ENCODE results near the gene PLA2G4D.
"Not testable (repeated sequence)": the region's sequence is repeated elsewhere in the genome, so short reads cannot be mapped to it uniquely, and the experiment has no call there.

The PLA2G4D gene

DNA sequence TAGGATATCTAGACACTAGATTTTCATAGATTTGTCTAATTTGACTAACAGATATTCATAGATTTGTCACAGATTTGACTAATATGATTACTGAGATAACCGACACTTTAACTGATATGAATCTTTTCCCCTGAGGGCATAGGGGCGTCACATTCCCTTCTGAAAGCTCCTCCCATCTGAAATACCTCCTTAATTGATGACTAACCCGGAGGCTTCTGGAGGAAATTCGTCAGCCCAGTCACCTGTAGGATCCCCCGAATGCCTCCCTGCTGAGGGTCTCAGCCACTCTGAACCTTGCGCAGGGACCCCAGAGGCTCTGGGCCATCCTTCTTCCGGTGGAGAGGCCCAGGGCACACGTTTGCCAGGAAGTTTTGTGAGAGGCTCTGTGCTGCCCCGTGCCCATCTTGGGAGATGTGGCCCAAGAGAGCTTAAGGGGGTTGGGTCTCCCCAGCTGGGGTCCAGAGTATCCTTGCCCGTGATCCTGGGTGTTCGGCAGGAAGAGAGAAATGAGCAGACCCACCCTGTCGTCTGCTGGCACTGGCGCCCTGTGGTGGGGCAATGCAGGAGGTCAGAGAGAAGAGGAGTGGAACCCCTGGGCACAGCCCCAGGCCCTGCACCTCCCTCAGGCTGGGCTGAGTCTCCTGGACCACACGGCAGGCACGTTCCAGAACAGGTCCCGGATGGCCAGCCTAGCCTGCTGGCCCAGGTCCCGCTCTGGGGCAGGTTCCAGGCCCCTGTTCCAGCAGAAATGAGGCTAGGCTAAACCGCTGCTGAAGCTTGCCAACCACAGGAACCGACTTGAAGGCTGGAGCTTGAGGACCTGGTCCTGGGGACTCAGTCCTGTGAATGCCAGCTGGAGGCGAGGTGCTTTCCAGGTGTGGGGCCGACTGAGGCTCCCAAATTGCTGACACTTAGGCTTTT lies 1.7 kb downstream of the PLA2G4D start:
- DNase-seq (ENCODE audit: low read depth in 1 of 2, low spot score in 1 of 2), result no peak

DNA sequence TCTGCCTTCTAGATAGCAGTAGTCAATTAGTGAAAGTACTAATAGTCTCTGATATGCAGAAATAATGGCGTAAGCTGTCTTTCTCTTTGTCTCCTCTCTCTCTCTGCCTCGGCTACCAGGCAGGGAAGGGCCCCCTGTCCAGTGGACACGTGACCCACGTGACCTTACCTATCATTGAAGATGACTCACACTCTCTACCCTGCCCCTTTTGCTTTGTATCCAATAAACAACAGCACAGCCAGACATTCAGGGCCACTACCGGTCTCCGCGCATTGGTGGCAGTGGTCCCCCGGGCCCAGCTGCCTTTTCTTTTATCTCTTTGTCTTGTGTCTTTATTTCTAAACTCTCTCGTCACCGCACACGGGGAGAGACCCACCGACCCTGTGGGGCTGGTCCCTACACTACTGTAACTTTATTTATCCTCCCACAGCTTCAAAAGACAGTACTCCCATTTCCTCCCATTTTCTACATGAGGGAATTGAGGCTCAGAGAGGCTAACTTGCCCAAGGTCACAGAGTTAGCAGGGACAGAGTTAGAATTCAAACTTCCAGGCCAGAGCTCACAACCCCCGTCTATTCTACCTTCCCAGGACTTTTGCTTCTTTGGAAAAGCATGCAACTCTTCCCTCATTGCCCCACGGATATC lies 2.5 kb downstream of the PLA2G4D start:
- DNase-seq (ENCODE audit: low read depth in 1 of 2, low spot score in 1 of 2), result not testable (repeated sequence)

DNA sequence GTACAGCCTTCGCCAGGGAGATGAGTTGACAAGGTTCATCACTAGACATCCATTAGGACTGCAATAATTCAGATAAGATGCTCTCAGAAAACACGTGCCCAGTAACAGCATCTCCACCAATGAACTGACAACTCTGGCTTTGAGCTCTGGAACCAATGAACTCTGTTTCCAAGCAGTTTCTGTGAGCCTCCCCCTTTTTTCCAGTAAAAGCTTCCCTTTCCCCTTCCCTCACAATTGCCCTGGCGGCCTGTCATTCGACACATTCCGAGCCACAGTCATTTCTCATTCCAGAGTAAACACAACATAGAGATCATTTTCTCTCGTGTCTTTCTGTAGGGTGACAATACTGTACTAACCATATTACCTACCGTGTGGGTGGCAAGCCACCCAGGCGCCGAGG lies 3.6 kb downstream of the PLA2G4D start:
- no peak for DNase-seq (ENCODE audit: low read depth in 1 of 2, low spot score in 1 of 2)

DNA sequence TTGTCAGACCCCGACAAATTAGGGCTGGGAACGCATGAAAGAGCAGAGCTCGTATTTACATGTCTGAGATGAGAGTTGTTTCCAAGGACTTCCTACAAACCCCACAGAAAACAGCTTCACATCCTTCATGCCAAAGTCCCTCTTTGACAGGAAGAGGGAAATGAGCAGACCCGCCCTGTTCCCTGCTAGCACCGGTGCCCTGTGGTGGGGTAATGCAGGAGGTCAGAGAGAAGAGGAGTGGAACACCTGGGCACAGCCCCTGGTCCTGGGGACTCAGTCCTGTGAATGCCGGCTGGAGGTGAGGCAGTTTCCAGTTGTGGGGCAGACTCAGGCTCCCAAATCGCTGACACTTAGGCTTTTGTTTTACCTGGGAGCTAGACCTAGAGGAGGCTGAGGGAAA lies 4.0 kb downstream of the PLA2G4D start:
- DNase-seq (ENCODE audit: low read depth in 1 of 2, low spot score in 1 of 2), result no peak

DNA sequence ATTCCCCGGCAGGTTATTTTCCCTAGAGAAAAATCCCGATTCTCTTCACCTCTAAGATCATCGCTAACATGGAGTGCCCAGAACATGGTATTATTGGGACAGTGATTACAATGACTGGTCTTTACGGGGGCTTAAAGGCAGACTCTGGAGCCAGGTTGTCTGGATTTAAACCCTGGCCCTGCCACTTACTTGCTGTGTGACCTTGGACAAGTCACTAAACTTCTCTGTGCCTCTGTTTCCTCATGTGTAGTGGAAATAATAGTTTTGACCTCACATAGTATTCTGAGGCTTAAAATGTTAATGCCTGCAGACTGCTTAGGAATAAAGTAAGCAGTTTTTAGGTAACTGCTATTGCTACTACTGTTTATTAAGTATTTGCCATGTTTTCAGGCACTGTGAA lies 4.4 kb downstream of the PLA2G4D start:
- DNase-seq (ENCODE audit: low read depth in 1 of 2, low spot score in 1 of 2), result no peak

DNA sequence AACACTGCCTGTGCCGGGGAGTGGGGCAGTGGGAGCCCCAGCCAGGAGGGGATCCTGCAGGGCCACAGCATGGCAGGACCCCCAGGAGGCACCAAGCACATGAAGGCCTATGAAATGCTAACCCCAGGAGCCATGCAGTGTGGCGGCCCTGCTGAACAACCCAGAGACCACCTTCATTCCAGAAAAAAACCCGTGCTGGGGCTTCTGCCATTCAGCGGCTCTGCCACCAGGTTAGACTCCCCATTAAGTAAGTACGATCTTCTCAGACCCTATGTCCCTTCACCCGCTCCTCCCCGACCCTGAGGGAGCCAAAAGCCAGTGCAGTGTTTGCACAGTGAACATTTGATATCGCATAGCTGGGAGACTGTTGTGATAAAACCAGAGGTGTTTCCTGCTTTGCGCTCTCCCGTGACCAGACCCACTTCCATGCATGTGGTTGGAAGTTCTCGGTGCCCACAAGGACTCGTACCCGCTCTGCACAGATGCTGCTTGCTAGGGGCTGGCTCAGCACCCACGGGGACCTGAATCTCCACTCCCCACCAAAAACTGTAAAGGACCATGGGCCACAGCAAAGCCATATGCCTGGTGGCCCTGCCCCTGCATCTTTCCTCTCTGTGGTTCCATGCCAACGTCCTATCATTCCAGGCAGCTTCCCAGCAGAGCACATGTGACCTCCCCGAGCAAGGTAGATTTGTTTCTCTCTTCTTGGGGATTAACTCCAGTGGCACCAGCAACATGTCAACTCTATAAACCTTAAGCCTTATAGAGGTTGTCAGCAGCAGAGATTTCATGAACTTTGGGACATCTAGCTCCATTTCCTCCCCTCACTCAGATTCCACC lies 5.3 kb downstream of the PLA2G4D start:
- DNase-seq (ENCODE audit: low read depth in 1 of 2, low spot score in 1 of 2), result no peak

DNA sequence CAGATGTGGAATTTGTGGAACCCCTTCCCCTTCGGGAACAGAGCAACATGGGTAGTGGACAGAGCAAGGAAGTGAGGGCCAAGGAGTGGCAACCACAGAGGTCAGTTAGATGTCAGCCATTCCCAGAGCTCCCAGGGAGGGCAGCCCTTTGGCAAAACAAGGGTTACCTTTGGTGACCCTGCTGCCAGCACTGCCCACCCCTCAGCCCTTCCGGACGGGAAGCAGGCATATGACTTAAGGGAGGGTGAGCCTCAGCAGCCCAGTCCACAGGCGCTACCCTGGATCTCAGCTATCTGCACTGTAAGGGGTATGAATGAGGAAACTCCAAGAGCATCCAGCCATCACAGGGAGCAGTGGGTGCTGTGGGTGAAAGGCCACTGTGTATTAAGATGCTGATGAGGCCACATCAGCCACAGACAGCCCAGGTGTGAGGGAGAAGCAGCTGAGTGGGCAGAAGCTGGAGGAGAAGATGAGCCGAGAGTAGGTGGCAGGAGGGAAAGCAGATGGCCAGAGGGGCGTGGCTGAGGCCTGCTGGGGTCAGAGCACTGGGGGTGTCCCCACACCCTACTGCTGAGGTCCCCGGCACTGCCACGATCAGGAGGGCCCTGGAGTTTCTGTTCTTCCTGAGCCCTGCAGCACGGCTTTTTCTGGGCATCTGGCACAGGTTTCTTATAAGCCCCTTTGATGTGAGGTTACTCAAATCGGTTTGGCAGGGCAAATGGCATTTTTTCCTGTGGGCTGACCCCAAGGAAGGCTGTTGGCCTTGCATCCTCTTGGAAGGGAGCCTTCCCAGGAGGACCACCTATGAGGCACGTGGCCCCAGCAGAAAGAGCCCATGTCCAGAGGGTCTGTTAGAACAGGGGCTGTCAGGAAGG lies 6.2 kb downstream of the PLA2G4D start:
- no peak for DNase-seq (ENCODE audit: low read depth in 1 of 2, low spot score in 1 of 2)

DNA sequence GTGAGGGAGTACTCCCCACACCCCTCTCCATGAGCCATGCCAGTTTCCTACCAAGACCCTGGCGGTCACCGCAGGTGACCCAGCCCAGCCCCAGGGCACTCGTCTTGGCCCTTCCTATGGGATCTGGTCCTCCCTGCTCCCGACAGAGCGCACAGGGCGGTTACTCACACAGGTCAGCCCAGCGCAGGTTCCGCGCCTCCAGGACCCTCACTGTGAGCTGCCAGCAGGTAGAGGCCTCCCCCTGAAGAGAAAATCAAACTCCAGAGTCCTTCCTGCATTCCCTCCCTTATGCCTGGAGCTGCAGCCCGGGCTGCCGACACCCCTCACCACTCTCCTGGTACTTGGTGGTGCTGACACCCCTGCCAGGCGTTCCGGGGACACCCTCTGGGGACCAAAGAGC lies 6.9 kb downstream of the PLA2G4D start:
- no peak for DNase-seq (ENCODE audit: low read depth in 1 of 2, low spot score in 1 of 2)

DNA sequence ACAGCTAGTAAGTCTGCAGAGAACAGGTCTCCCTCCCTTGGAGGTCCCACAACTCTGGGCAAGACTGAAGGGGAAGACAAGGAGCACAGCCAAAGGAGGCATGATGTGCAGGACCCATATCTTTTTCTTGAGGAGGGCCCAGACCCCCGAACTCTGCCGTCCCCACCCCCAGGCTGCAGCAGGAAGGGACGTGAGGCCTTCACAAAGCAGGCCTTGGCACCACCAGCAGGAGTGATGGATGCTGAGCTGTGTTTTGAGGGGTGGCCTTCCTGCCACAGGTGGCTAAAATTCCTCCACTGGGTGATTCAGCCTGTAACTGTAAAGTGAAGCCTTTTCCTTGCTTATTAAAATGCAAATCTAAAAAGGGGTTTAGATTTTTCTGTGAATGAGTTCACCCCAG lies 8.6 kb downstream of the PLA2G4D start:
- DNase-seq (ENCODE audit: low read depth in 1 of 2, low spot score in 1 of 2), result no peak

DNA sequence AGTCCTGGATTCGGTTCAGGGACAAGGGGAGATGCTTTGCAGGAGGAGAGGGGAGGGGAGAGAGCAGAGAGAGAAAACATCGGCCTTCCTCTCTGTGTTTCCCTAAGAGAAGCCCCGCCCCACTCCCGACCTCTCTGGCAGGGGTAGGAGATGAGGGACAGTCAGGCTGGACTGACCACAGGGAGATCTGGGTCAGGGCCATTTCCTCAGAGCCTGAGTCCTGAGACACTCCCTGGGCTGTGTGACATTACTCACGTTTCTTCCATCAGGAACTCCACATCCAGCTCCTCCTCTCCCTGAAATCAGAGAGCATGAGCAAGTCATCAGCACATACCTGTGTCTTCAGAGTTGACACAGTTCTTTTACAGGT lies 9.1 kb downstream of the PLA2G4D start:
- DNase-seq (ENCODE audit: low read depth in 1 of 2, low spot score in 1 of 2), result no peak

DNA sequence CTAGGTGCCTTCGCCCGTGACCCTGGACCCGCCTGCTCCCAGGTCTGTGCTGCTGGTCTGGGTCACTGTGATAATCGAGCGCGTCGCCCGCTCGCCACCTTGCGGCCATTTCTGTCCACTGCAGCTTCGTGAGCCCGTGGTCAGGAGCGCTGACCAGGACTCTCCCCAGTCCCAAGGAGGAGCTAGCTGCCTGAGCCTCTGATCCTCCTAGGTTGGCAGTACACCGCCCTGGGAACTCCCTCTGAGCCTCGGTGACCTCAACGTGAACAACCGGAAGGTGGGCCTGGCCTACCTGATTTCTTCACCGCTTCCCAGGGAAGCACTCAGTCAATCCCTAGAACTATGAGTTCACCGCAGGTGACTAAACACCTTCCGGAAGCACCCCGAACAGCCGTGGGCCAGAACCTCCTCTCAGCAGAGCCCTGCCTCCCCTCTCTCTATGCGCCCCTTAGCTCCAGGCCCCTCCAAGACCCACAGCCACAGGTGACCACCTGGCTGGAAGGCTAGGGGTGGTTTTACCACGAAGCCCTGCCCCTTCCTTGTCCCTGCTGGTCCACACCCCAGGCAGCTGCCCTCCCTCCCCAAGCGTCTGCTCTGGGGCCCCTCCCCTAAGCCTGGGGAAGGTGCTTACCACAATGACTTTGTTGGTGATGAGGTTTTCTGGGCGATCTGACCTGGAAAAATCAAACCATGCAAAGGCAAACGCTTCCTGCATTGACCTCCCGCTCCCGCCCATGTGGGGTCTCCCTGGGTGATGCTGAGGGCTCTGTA lies 9.7 kb downstream of the PLA2G4D start:
- peak in 1 of 2 donors; percentile 20 for DNase-seq (ENCODE audit: low read depth in 1 of 2, low spot score in 1 of 2)

DNA sequence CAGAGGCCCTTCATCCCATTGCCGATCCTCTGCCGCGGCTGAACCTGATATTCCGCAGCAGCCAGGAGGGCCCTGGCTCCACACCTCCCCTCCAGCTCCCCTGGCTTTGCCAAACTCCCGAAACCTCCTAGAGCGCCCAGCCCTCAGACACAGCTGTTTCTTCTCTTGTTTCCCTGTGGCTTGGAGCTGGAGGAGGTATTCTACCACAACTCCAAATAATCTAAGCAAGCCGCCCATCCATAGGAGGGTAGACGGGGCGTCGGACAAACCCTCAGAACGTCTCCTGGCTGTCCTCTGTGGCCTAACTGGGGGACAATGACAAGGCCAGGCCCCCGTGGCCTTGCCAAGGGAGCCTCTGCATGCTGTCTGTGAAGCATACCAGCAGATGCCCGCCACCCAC lies 10.4 kb downstream of the PLA2G4D start:
- DNase-seq (ENCODE audit: low read depth in 1 of 2, low spot score in 1 of 2), result no peak

DNA sequence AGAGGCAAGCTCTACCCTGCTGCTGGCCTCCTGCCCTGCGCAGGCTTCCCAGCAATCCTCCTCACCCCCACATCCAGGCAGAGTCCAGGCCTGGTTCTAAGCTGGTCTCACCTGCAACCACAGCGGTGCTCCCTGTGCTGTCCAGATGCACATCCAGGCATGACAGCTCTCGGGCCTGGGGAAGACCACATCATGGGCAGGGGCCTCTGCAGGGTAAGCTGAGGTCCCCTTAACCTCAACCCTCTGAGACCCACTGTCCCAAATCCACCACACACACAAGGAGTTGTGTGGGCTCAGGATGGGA lies 10.8 kb downstream of the PLA2G4D start:
- DNase-seq (ENCODE audit: low read depth in 1 of 2, low spot score in 1 of 2), result no peak

DNA sequence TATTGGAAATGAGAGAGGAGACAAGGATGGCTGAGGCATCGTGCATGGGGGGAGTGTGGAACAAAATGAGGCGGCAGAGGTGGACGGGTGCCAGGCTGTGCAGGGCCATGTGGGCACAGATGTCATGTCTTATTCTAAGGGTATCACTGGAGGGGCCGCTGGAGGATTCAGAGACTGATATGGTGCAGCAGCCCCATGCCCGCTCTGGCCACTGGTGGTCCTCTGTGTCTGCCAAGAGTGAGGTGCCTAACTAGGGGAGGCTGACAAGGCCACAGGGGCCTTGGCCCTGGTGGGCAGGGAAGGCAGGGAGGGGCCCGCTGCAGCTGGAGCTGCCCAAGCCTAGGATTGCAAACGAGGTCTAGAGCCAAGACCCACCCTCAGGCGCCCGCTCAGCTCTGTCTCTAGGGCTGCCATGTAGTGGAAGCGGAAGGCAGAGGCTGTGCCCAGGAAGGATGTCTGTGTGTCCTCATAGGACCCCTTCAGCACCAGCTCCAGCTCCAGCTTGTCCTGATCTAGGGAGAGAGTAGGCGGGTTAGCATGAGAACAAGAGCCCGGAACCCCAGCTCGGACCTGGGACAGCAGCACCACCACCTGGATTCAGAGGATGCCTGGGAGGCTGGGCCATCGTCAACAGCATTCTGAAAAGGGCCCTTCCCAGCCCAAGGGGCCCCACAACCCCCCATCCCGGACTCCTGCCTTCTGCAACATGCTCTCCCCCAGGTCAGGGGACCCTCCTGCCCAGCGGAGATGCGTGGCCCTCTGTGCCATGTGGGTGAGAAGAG lies 11.3 kb downstream of the PLA2G4D start:
- no peak for DNase-seq (ENCODE audit: low read depth in 1 of 2, low spot score in 1 of 2)

DNA sequence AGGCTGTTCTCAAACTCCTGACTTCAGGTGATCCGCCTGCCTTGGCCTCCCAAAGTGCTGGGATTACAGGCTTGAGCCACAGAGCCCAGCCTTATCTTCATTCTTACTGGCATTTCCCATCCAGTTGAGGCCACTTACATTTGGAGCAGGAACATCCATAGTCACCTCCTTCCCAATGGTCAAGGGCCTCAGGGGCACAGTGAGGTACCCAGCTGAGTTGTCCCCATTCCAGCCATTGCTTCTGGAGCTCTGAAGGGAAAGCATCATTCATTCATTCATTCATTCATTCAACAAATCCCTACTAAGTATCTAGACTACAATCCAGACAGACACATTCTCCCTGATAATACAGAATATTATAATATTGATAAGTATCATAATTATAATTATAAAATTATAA lies 12.2 kb downstream of the PLA2G4D start:
- DNase-seq (ENCODE audit: low read depth in 1 of 2, low spot score in 1 of 2), result no peak

DNA sequence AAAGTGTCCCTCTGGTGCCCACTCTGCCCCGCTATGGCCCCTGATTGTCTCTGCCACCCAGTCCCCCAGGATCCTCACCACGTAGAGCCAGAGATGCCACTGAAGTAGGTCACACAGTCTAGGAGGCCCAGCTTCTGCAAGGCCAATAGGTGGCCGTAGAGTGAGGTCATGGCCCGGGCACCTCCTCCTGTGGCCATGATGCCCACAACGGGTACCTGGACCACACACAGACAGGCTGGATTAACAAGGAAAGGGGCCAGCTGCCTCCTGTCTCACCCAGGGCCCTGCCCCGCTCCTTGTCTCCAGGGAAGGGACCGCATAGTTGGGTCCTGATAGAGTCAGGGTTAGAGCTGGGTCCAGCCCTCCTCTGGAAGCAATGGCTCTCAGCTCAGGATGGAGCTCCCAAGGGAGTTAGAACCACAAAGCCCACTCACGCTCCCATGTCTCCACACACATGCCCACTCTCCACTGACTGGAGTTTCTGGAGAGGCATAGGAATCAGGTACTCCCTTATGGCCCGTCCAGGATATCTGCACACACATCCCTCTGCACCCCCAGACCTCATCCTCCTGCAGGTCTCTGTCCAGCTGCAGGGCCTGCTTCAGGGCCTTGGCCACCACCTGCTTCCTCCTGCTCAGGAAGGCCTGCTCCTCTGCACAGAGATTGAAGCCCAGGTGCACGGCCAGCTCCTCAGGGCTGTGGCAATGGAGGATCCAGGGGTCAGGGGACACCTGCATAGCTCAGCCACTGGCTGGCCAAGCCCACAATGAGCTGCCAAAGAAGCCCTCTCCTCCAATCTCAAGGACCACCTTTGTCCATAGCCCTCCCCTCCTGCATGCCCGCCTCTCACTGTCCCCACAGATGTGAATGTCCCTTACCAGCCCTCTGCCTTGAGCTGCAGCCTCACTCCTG lies 13.2 kb downstream of the PLA2G4D start:
- DNase-seq (ENCODE audit: low read depth in 1 of 2, low spot score in 1 of 2), result no peak

DNA sequence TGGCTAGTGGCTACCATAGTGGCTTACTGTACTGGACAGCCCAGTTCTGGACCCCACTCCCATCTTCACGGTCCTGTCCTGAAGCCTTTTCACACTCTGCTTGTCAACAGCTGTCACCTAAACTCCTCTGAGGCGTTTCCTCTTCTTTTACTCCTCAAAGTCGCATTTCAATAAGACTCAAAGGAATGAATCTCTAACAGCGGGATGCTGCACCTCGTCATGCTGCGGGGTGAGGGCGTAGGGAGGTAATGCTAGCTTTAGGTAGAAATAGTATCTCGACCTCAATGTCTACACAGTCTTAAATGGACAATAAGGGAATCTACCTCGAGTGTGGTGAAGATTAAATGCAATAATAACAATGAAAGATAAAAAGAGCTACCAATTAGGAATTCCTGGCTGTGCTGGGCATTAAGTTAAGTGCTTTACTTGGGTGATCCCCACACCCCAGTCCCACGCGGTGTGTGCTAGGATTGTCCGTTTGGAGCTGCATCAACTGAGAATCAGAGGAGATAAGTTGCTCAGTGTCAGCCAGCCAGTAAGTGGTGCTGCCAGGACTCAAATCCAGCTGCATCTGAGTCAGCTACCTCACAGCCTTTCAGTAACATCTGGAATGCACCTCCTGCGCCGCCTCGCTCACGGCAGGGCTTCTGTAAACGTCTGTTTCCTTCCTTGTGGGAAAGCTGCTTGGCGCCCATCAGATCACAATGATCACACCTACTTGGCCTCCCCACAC lies 14.0 kb downstream of the PLA2G4D start:
- no peak for DNase-seq (ENCODE audit: low read depth in 1 of 2, low spot score in 1 of 2)

DNA sequence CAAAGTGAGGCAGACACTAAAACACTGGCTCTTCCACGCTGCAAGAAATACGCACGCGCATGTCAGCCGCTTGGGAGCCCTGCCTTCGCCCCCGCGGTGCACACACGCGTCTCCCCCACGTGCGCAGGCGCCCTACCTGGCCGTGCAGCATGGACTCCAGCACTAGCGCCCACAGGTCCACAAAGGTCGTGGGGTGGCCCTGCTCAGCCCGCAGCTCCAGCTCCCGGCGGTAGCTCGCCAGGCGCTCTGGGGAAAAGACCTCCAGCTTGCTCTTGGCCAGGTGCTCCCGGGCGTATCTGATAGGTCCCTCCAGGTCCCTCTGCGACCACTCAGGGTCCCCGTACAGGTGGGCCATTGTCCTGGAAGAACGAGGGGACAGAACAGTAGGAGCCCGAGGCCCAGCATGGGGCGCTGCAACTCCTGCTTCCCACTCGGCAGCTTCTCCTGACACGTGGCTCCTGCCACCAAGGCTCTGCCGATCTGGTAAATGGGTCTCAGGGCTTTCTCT lies 14.9 kb downstream of the PLA2G4D start:
- DNase-seq (ENCODE audit: low read depth in 1 of 2, low spot score in 1 of 2), result no peak

Measured in activated T-helper 1 cell treated with anti-CD3 and anti-CD28 coated beads, Interleukin-2, amount 50 U/mL, for 16 hours (primary cell).